Subcutaneous adipose tissue (tissue), 4 donors: ENCODE measurements around the gene SLC38A9. TPM values are rescaled to one million over a fixed set of nuclear protein-coding genes. Genes with fewer than 3 reads are reported as not detected.

ENCODE experiments used
- CTCF ChIP-seq: fragments of 450-650 bp; IDR thresholded peaks from one replicate; pipeline ENCODE4 v1.5.1; 2016; ENCODE audit warnings: low read depth, mild to moderate bottlenecking, control low read depth, antibody characterized with exemption, moderate library complexity
- total RNA-seq, 4 donors: library from RNA; depleted of rRNA; stranded (reverse); fragments of >200 nt; gene quantifications; one replicate each; pipeline ENCODE4 v1.1.0, GENCODE V29; 2016

Gene SLC38A9
- total RNA-seq, 4 donors from 2014 or later = 20.2 to 33.5 (median 28.8) TPM

GRCh38 chr5:55692106-55692417 lies 20.1 kb downstream of the SLC38A9 start:
- TF ChIP-seq CTCF = no peak

GRCh38 chr5:55691265-55692105 lies 20.6 kb downstream of the SLC38A9 start:
- TF ChIP-seq CTCF = no peak

- no peak for TF ChIP-seq CTCF
Observed at GRCh38 chr5:55682071-55682470, 30.1 kb downstream of the SLC38A9 start.

GRCh38 chr5:55681301-55681700 lies 30.8 kb downstream of the SLC38A9 start:
- no peak for TF ChIP-seq CTCF

- no peak for TF ChIP-seq CTCF
Observed at GRCh38 chr5:55680353-55680752, 31.8 kb downstream of the SLC38A9 start.

- TF ChIP-seq CTCF = no peak
Observed at GRCh38 chr5:55679556-55679955, 32.6 kb downstream of the SLC38A9 start.

GRCh38 chr5:55675119-55675518 lies 37.0 kb downstream of the SLC38A9 start:
- TF ChIP-seq CTCF = no peak
